Left kidney (tissue), 2 donors: ENCODE measurements around the gene HNRNPA3. TPM values are rescaled to one million over a fixed set of nuclear protein-coding genes. Genes with fewer than 3 reads are reported as not detected.
A peak's percentile ranks its signal among the peaks of the same experiment; 100 is the strongest.
"Not testable (repeated sequence)": the region's sequence is repeated elsewhere in the genome, so short reads cannot be mapped to it uniquely, and the experiment has no call there.

Source experiments
- DNase-seq: peaks from one replicate; pipeline ENCODE4 v3.0.0-alpha.2; 2013
- polyA plus RNA-seq: library from polyadenylated mRNA; unstranded; fragments of 120-200 nt; gene quantifications from one replicate; pipeline ENCODE4 v1.2.1, GENCODE V29; 2013; ENCODE audit not compliant: insufficient read length

The HNRNPA3 gene
- polyA plus RNA-seq, 1 donor = 794 TPM

DNA sequence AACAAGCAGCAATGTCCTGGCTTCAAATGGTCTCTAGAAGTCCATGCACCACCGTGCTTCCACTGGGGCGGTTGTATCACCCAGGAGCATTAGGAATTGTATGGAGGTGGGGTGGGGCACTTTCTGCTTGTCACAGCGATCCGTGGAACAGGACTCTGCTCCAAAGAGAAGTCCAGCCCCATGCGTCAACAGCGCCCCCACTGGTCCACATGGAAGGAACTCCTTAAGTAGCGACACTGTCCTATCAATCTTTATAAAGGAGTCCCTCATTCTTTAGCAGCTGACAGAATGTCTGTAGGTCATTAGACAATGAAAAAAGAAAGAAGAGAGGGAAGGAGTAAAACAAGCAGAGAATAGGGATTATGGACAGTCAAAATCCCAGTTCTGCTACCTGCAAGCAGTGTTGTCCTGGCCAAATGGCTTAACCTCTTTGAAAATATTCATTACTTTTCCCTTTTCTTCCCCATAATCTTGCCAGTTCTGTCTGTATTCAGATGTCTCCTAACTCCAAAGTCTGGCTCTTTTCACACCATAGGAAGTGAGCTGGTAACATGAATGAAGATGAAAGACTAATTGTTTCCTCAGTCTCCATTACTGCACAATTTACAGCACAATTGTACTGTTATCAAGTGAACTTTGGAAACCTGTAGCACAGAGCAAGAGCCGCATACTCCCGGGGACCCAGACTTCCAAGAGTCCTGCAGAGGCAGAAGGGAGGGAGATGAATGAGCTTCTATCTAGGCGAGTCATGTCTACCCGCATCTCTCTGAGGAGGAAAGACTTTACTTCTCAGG lies 42.0 kb downstream of the HNRNPA3 start:
- no peak for DNase-seq

DNA sequence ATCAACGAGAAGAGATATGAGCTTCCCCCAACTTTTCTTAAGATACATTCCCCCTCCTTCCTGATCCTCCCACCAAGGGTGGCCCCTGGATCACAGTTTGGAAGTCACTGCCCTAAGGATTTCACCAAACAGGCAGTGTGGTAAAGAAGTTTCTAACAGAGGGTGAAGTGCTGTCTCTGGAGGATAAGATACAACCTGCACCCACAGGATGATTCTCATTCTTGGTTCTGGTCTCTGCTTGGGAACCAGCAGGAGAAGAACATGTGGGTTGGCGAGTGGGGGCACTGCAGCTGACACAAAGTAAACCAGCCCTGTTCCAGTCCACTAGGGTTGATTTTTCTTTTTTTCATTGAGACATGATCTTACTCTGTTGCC lies 42.6 kb downstream of the HNRNPA3 start:
- no peak for DNase-seq

DNA sequence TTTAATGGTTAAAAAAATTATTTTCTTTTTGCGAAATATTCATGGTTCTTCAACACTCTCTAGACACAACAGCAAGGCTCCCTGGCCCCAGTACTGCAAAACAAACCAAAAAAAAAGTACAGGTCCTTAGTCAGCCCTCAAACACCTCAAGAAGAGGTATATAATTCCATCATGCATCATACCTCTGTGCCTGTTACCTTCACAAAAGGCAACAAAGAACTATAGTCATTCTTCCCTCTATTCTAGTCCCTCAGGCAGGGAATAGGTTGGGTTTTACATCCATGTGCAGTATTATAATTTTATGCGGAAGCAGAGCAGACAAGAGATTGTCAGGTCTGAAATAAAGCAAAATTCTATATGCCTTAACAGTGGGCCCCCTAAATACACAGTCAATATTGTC lies 43.4 kb downstream of the HNRNPA3 start:
- no peak for DNase-seq

DNA sequence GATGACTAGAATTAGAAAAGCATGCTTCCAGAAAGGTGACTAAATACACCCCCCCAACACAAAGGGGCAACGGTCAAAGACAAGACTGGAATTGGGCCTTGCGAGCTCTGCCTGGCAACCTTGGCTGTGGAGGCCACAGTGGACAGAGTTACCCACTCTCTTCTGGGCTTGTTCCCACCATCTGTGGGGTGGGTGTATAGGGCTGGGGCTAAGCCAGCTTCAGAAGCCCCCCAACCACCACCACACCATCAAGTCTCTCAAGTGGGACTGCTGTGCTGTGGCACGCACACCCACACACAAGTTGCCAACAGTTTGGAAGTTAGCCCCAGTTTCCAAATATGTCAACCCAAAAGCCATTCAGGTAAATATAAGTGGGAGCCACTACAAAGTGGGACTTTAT lies 44.1 kb downstream of the HNRNPA3 start:
- no peak for DNase-seq

DNA sequence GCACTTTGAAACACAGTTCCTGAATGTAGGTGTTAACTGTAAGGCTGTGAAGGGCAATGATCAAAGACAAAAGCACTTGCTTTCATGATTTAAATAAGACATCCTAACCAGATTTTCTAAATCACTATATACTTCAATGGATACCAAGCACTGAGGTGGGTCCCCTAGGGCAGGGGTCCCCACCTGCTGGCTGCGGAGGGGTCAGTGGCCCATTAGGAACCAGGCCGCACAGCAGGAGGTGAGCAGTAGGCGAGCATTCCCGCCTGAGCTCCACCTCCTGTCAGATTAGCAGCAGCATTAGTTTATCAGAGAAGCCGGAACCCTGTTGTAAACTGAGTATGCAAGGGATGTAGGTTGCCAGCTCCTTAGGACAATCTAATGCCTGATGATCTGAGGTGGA lies 44.9 kb downstream of the HNRNPA3 start:
- DNase-seq = no peak

DNA sequence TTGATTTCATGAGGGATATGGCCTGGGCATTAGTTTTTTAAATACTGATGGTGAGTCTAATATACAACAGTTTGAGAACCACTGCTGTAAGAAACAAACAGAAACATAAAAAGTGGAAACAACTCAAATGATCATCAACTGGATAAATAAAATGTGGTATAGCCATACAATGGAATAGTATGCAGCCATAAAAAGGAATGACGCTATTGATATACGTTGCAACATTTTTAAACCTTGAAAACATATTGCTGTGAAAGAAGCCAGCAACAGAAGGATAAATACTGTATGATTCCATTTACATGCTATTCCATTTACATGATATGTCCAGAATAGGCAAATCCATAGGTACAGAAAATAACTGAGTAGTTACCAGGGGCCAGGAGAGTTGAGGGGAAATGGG lies 45.5 kb downstream of the HNRNPA3 start:
- DNase-seq = no peak

DNA sequence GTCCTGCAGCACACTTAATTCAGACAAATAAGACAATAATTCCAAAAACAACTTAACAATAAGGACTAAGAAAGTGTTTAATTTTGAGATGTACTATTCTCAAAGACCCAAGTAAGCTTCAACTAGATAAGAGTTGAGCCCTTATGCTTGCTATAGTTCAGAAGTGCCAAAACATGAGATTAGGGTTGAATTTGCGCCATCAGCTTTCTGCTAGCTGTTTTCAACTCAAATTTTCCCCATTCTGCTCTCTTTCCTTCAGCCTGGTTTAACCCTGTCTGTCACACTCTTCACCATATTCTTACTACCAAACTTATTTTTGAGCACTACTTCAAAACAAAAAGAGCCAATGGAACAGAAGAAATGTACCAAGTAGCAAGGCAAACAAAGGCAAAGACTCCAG lies 47.8 kb downstream of the HNRNPA3 start:
- DNase-seq = no peak

DNA sequence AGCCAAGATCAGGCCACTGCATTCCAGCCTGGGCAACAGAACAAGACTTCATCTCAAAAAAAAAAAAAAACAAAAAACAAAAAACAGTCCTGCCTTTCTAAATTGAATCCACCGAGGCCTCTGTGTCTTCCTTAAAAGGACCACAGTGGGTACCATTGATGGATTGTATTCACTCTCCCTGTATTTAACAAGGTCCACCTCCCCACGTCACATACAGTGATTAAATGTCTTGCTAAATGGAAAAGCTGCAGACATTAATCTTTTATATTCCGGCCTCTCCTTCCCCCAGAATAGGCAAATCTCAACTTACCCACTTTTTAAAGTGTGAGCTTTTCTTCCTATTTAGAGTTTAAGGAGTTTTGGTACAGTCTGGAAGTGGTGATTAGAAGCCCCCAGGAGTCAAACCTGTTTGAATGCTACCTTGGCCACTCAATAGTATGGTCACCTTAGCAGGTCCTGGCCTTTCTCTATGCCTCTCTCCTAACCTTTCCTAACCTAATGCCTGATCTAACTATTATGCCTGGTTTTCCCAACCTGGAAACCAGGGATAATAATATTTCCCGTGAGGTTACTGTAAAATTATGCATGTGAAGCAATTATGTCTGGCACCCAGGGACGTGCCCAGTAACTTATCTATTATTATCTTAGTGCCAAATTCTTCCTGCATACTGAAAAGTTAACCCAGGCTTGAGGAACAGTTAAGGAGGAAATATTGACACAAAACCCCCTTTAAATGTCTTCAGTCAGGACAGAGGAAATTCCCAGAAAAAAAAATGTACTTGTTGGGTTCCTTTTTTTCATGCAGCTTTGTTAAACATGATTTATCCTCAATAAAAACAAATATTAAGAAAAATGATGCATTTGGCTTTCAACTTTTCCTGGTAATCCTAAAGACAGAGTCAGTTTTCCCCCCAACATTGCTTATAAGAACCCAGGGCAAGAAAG lies 48.8 kb downstream of the HNRNPA3 start:
- no peak for DNase-seq

DNA sequence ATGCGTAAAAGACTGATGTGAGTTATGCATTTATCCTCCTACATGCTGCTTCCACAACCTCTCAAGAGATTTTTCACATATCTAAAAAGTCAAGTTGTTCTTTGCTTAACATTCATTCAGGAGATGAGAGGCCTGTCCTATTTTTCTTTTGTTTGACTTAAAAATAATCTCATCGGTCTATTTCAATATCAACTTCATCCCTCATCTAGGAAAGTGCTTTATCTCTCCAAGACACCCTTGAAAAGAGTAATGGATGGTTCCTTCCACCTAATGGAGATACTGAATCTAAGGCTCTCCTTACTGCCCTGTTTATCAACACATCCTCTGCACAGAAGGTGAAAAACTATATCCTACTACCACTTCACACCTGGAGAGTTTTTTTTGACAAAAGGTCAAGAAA lies 49.5 kb downstream of the HNRNPA3 start:
- DNase-seq = peak; percentile 38

DNA sequence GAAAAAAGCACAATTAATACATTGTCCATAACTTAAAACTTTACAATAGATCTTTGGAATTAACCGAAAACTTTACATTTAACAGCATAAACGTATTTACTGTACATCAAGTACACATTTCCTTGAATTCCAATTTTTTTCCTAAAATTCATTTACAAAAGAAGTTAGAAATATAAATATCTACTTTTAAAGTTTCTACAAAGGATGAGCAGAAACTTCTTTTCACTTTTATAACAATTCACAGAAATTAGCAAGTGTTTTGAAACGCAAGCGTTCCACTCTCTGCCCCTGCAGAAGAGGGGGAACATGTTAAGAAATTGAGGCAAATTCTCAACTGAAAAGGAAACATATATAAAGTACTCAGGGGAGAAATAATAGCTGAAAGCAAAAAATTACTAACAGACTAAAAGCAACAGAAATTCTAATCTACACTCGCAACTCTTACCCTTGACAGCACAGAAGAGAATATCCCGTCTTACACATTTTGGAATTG lies 50.4 kb downstream of the HNRNPA3 start:
- no peak for DNase-seq

DNA sequence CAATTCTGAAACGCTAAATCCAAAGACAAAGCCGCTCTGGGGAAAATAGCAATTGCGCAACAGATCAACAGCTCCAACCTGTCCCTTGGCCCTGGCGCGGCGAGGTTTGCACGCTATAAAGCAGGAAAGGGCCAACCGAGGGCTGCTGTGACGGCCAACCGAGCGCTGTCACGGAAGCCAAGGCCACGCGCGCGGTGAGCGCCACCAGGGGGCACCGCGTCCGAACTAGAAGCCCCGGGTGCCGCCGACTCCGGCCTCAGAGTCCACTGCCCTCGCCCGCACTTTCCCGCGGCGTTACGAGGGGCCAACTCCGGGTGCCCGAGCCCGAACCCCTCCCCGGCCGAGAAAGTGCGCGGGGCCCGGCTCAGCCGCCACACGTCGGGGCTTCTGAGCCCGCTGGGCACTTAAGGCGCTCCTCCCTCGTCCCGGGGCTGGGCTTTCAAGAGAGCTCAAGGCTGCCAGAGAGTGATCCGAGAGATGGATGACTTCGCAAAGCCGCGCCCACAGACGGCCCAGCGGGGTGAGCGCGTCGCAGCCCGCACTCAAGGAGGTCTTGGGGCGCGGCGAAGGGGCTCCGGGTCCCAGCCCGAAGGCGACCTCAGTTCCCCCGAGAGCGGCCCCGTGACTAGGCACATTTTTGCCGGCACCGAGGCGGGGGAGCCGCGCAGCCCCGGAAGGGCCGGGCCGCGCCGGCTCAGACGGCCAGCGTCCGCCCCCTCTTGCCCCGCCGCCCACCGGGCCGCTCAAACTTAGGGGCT lies 51.0 kb downstream of the HNRNPA3 start:
- peak; percentile 98 for DNase-seq

DNA sequence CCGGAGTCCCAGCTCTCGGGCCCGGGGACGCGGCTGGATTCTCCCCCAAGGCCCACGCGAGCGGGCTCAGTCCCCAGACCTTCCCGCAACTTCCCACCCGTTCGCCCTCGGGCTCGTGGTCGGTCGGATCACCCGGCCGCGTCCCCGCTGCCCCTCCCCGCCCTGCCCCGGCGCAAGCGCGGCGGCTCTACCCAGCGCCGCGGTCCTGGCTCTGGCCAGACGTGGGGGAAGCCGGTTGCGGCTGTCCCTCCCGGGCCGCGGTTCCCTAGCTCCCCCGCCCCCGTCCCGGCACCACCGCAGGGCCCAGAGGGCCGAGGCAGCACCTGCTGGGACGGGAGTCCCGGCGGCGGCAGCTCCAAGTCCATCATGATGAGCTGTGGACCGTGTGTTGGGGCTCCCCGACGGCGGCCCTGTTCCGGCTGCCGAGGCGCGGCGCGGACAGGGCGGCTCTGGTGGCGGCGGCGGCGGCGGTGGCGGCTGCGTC lies 51.7 kb downstream of the HNRNPA3 start:
- DNase-seq = no peak

DNA sequence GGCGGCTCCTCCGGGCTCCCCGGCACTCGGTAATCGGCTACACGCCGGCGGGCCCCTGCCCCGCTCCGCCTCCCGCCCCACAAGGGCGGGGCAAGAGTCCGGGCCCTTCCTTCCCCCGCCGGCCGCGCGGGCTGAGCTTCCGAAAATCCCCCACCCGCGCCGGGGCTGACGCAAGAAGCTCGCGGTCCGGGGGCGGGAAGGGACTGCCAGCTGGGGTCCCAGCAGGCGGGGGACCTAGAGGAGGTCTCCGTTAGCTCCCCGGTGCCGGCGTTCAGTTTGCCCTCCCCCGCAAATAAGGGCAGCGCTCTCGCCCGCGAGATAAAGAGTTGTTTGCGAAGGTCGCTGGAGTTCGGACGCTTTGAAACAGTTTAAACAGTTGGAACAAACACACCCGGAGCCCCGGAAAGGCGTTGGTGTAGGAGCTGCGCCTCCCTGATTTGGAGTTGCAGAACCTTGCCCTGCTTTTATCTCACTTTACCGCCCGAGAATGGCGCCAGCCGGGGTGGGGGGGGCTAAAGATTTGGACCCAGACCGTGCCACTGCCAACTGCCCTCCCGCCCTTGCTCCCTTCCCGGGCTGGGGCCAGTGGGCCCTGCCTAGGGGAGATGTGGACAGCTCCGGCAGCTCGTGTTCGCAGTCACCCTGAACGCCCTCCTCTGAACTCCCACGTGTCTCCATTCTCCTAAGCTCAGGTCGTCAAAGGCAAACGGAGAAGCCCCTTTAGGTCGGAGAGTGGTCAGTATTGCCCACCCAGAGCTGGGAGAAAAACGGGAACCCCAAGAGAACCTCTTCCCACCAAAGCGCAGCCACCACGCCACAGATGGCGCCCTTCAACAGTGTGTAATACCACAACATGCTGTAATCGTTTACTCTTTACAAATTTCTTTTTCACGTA lies 52.3 kb downstream of the HNRNPA3 start, which contains the start of gene NFE2L2:
Gene NFE2L2, minus strand, starts transcription at position 35 of the 895 bp plus-strand sequence. CDS start 151 bp downstream, outside the sequence.
- DNase-seq = peak; percentile 88

DNA sequence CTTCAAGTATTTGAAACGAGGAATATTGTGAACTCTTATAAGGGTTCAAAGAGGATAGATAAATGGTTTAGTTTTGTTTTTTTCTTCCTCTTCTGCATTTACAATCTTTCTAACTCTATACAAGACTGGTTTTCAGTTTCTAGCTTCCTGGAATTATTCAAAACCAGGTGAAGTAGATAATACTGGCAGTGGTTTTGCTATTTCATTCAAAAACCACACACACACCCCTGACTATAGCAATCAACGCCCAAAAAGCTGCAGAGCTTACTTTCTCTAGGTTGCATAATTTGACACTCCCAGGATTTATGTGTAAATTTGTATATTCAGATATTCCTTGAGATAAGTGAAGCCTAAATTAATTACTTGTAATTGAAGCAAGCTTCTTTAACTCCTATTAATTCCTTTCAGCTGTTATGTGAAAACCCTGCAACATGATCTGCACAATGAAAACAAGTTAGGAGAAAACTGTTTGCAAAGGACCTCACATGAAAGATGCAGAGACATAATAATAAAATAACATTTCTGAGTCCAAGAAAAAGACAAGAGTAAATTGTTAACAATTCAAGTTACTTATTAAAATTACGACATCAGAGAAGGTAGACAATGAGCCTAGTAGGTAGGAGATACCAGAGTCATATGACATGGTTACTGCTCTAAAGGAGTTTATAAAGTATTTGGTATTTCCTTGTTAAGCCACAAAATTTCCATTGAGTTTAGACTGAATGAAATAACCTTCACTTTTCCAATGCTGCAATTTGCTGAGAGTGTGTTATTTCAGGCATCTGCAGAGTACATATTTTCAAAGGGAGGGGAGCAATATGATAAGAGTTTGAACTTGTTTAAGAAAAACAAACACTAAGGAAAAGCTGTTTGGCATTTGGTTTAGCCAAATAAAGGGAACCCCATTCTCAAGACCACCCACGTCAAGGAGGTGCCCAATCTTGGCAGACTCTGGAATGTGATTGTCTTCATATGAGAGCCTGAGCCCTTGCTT lies 53.5 kb downstream of the HNRNPA3 start:
- DNase-seq = peak; percentile 38

DNA sequence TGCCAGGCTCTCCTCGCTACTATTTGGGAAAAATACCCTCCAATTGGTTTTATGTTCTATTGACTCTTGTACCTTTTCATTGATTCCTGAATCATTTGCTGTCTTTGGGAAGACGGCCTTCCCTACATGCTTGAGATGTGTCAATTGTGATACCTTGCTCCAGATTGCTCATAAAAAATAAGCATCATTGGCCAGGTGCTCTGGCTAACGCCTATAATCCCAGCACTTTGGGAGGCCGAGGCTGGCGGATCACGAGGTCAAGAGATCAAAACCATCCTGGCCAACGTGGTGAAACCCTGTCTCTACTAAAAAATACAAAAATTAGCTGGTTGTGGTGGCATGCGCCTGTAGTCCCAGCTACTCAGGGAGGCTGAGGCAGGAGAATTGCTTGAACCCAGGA lies 54.4 kb downstream of the HNRNPA3 start:
- DNase-seq = not testable (repeated sequence)

DNA sequence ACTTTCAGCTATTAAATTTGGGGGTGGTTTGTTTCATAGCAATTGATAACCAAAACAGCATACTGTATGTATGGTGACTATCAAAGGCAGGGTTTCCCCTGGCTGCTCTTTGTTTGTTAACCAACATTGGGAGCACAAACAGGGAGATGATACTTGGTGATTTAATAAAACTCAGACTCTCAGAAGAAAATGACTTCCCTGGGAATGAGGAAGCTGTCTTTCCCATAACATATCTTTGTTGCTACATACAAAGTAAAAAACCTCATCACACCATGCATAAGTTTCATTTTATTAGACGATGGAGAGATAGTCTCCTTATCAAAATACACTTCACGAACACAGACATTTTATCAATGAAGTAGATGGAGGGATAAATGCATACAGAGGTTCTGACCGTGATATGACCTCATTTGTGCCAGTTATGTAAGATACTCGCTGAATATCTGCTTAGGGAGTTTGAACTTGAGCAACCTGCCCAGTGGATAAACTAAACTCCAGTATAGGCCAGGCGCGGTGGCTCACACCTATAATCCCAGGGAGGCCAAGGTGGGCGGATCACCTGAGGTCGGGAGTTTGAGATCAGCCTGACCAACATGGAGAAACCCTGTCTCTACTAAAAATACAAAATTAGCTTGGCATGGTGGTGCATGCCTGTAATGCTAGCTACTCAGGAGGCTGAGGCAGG lies 55.7 kb downstream of the HNRNPA3 start:
- no peak for DNase-seq

DNA sequence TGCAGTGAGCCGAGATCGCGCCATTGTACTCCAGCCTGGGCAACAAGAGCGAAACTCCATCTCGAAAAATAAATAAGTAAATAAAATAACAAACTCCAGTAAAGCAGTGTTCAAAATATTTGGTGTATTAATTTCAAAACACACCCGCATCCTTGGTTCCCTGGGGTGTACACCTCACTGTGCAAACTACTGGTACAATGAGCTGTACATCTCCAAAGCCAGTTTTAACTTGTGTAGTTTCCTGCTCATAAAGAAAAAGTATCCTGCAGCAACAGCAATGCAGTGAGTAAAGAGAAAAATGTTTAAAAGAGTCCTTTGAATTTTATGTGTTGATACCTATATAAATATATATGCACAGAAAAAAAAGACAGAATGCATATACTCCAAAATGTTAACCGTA lies 56.3 kb downstream of the HNRNPA3 start:
- DNase-seq = no peak

DNA sequence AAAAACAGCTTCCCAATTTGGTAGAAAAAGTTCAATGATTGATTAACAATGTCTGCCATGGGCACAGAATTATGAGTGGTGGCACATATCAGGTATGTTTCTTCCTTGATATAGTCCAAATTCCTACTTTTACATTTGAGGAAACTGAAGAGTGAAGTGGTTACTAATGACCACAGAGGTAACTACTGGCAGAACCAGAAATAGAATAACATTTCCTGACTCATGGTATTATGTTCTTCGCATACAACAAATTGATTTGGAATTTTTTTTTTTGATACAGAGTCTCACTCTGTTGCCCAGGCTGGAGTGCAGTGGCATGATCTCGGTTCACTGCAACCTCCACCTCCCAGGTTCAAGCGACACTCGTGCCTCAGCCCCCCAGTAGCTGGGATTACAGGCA lies 57.9 kb downstream of the HNRNPA3 start:
- DNase-seq = no peak
